ENCODE data around the gene RPL32.

DNA sequence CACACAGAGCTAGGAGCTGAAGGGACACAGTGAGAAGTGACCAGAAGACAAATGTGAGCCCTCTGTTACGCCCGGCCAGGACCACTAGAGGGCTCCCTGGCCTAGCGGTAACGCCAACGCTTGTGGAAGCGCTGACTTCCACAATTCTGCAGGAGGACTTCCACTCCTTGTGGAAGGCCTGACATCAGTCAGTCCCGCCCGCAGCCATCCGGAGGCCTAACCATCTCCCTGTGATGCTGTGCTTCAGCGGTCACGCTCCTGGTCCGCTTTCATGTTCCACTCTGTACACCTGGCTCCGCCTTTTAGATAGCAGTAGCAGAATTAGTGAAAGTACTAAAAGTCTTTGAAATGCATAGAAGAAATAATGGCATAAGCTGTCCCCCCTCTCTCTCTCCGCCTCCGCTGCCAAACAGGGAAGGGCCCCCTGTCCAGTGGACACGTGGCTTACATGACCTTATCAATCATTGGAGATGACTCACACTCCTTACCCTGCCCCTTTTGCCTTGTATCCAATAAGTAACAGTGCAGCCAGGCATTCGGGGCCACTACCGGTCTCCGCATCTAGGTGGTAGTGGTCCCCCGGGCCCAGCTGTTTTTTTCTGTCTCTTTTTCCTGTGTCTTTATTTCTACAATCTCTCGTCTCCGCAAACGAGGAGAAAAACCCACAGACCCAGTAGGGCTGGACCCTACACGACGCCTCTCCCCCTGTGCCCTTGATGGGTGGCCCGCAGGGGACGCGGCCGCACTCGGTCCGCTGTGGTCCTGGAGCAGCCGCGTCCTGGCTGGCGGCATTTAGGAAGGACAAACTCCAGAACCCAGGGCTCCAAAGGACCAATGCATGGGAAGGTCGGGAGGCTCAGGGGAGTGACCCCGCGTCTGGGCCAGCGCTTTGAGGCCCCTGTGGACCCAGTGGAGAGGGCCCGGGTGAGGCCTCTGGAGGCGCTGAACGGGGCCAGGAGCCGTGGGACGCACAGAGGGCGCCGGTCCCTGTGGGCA, 27.0 kb upstream of the RPL32 start:
- TF ChIP-seq POLR2AphosphoS5 (IDR thresholded peaks at IDR 0.05) (peak in 2 of 4 donors; percentile 23 to 24), EP300 (IDR thresholded peaks at IDR 0.05) (no peak)

Data from sigmoid colon (tissue), 4 donors.